A549 (cell line): ENCODE results near the gene KCNQ1OT1. TPM values are rescaled to one million over a fixed set of nuclear protein-coding genes. Genes with fewer than 3 reads are reported as not detected.

Experiments used
- ATAC-seq, 2 experiments: fragments of 200-7000 bp in 1 of 2; fragments of >200 bp in 1 of 2; cut with Nextera tagmentation in 1 of 2; cut with Tn5 transposase in 1 of 2; 3 replicates each; pipeline versions ENCODE4 v1.8.0 to v1.9.1; 2018 to 2020; ENCODE audit warnings: mild to moderate bottlenecking in 1 of 2, moderate library complexity in 1 of 2
- CTCF ChIA-PET: fragments of 300-600 bp; sonication (Branson Sonifier 250); formaldehyde crosslinking; extraction: SDS; loops from one replicate; lab custom pipeline; 2021; ENCODE audit warnings: antibody characterized with exemption, inconsistent platforms; lab: Yijun Ruan, JAX
- POLR2A ChIA-PET: fragments of 350-600 bp; formaldehyde crosslinking; extraction: SDS; loops from one replicate; lab custom pipeline; 2021; ENCODE audit warnings: antibody characterized with exemption, inconsistent platforms; lab: Yijun Ruan, JAX
- DNase-seq, 2 experiments: peaks; one replicate each; pipeline versions ENCODE4 v3.0.0 to v3.0.0-alpha.2; 2011 to 2016; ENCODE audit warnings: low read depth in 1 of 2, low spot score in 1 of 2
- FAIRE-seq: peaks from 2 replicates; lab custom pipeline; 2011; peaks lifted over from hg19 to GRCh38; lab: Jason Lieb, UNC
- H3K27ac ChIP-seq, 2 experiments: fragments of >200 bp; sonication (Bioruptor Twin); formaldehyde crosslinking; 3 replicates each; pipeline ENCODE4 v1.5.1; 2016 to 2017
- H3K4me1 ChIP-seq: fragments of >200 bp; sonication (Bioruptor Twin); formaldehyde crosslinking; 3 replicates; pipeline ENCODE4 v1.6.1; 2016
- H3K4me2 ChIP-seq: fragments of >200 bp; sonication (Bioruptor Twin); formaldehyde crosslinking; 3 replicates; pipeline ENCODE4 v1.6.1; 2016
- H3K4me3 ChIP-seq: fragments of >200 bp; sonication (Bioruptor Twin); formaldehyde crosslinking; 3 replicates; pipeline ENCODE4 v1.5.1; 2016
- H3K9me3 ChIP-seq: fragments of >200 bp; sonication (Bioruptor Twin); formaldehyde crosslinking; 3 replicates; pipeline ENCODE4 v1.6.1; 2016
- CBX8 ChIP-seq: fragments of 200-600 bp; sonication (generic); IDR thresholded peaks from 2 replicates; pipeline ENCODE4 v1.6.1; 2016
- EHF ChIP-seq: fragments of 250-450 bp; sonication (Bioruptor Pico); IDR thresholded peaks from 2 replicates; pipeline ENCODE4 v1.5.0; 2020; ENCODE audit warnings: mild to moderate bottlenecking
- EHMT2 ChIP-seq: fragments of 200-600 bp; sonication (generic); IDR thresholded peaks from 2 replicates; pipeline ENCODE4 v1.6.1; 2016; ENCODE audit warnings: antibody characterized with exemption, low read depth, mild to moderate bottlenecking, moderate library complexity
- ESRRA ChIP-seq: fragments of 150-350 bp; IDR thresholded peaks from 2 replicates; pipeline ENCODE4 v1.6.1; 2014; ENCODE audit warnings: mild to moderate bottlenecking, low read length, borderline replicate concordance
- FOSB ChIP-seq: fragments of 250-450 bp; sonication (Bioruptor Pico); IDR thresholded peaks from 2 replicates; pipeline ENCODE4 v1.5.0; 2020; ENCODE audit warnings: mild to moderate bottlenecking, moderate library complexity
- GATA3 ChIP-seq: IDR thresholded peaks from 2 replicates; pipeline ENCODE4 v1.6.1; 2012; ENCODE audit warnings: borderline replicate concordance
- HDAC2 ChIP-seq: fragments of 200-600 bp; sonication (generic); IDR thresholded peaks from 2 replicates; pipeline ENCODE4 v1.6.1; 2016
- HEYL ChIP-seq: fragments of 250-450 bp; sonication (Bioruptor Pico); IDR thresholded peaks from 2 replicates; pipeline ENCODE4 v1.8.0; 2021; ENCODE audit warnings: mild to moderate bottlenecking, moderate library complexity
- HOXB5 ChIP-seq: fragments of 250-450 bp; sonication (Bioruptor Pico); IDR thresholded peaks from 2 replicates; pipeline ENCODE4 v1.5.0; 2020; ENCODE audit warnings: mild to moderate bottlenecking, moderate library complexity
- JUN ChIP-seq, 2 experiments: fragments of >200 bp; sonication (Bioruptor Twin); formaldehyde crosslinking; IDR thresholded peaks; 2 replicates in 1 of 2; 3 replicates in 1 of 2; pipeline ENCODE4 v1.6.1; 2016 to 2017
- MAFK ChIP-seq: fragments of 450-650 bp; IDR thresholded peaks from 2 replicates; pipeline ENCODE4 v1.6.1; 2014; ENCODE audit not compliant: partially characterized antibody
- MAZ ChIP-seq: fragments of 150-350 bp; IDR thresholded peaks from 2 replicates; pipeline ENCODE4 v1.6.1; 2014; ENCODE audit warnings: antibody characterized with exemption, low read depth, low read length, borderline replicate concordance
- PHF8 ChIP-seq: fragments of 200-600 bp; sonication (generic); IDR thresholded peaks from 2 replicates; pipeline ENCODE4 v1.6.1; 2016; ENCODE audit warnings: low read depth, mild to moderate bottlenecking, antibody characterized with exemption, moderate library complexity, borderline replicate concordance
- POLR2A ChIP-seq: IDR thresholded peaks from 2 replicates; pipeline ENCODE4 v1.6.1; 2012; ENCODE audit warnings: mild to moderate bottlenecking, low read length
- RAD21 ChIP-seq, 2 experiments: fragments of >200 bp in 1 of 2; sonication (Bioruptor Twin) in 1 of 2; formaldehyde crosslinking in 1 of 2; IDR thresholded peaks in 1 of 2; conservative IDR thresholded peaks in 1 of 2; 2 replicates in 1 of 2; 3 replicates in 1 of 2; pipeline ENCODE4 v1.6.1; 2012 to 2018; ENCODE audit warnings: inconsistent platforms in 1 of 2
- RFX5 ChIP-seq: fragments of 450-650 bp; IDR thresholded peaks from 2 replicates; pipeline ENCODE4 v1.7.1; 2014; ENCODE audit warnings: antibody characterized with exemption, mild to moderate bottlenecking, moderate library complexity
- RNF2 ChIP-seq: fragments of 200-600 bp; sonication (generic); IDR thresholded peaks from 2 replicates; pipeline ENCODE4 v1.6.1; 2016; ENCODE audit warnings: low read depth, mild to moderate bottlenecking, antibody characterized with exemption, moderate library complexity, borderline replicate concordance
- SMC3 ChIP-seq: fragments of >200 bp; sonication (Bioruptor Twin); formaldehyde crosslinking; IDR thresholded peaks from 3 replicates; pipeline ENCODE4 v1.6.1; 2018; ENCODE audit warnings: inconsistent platforms
- SREBF2 ChIP-seq: fragments of 450-650 bp; IDR thresholded peaks from 2 replicates; pipeline ENCODE4 v1.6.1; 2014; ENCODE audit warnings: mild to moderate bottlenecking, moderate library complexity
- TP53 ChIP-seq: fragments of 250-450 bp; sonication (Bioruptor Pico); IDR thresholded peaks from 2 replicates; pipeline ENCODE4 v1.5.0; 2021; ENCODE audit warnings: mild to moderate bottlenecking, moderate library complexity
- WGBS: methylation state at CpG from one replicate; pipeline ENCODE4 v1.1.6; 2017; ENCODE audit errors: missing lambda C conversion rate; 5-methylcytosine and 5-hydroxymethylcytosine counted together
- polyA minus RNA-seq: library from RNA; depleted of rRNA, polyadenylated mRNA; stranded (reverse); fragments of >200 nt; gene quantifications from 2 replicates; pipeline ENCODE4 v1.2.3, GENCODE V29; 2011; rRNA and poly(A)+ RNA removed
- polyA plus RNA-seq, 4 experiments: library from polyadenylated mRNA; depleted of rRNA in 3 of 4; stranded (reverse); fragments of >200 nt; fragmentation: RNase III in 1 of 4; extraction: RNeasy Plus Mini Kit Qiagen cat#74134 plus additional on column Dnase treatment in 1 of 4; gene quantifications; 2 replicates in 3 of 4; 3 replicates in 1 of 4; pipeline ENCODE4 v1.2.3, GENCODE V29; 2011 to 2017
- TF ChIP-seq, protein P1 (sequence below): fragments of >200 bp; sonication (Bioruptor Twin); formaldehyde crosslinking; IDR thresholded peaks from 3 replicates; pipeline ENCODE4 v1.6.1; 2016
- TF ChIP-seq, protein P2 (sequence below): IDR thresholded peaks from 2 replicates; pipeline ENCODE4 v1.6.1; 2012; ENCODE audit warnings: low read depth, borderline replicate concordance
- TF ChIP-seq, protein P3 (sequence below): IDR thresholded peaks from 2 replicates; pipeline ENCODE4 v1.6.1; 2012
- TF ChIP-seq, protein P4 (sequence below): fragments of >200 bp; sonication (Bioruptor Twin); formaldehyde crosslinking; IDR thresholded peaks from 3 replicates; pipeline ENCODE4 v1.5.1; 2016

KCNQ1OT1 gene
- polyA plus RNA-seq (2011; rRNA removed) = 0.13 and 0.19 TPM in 2 replicates
- polyA plus RNA-seq (2012; cell fraction: cytosol; rRNA removed) = under 0.01 TPM in 2 replicates
- polyA plus RNA-seq (2012; cell fraction: nucleus; rRNA removed) = 0.13 and 0.22 TPM in 2 replicates
- polyA plus RNA-seq (2017; fragmentation: RNase III; extraction: RNeasy Plus Mini Kit Qiagen cat#74134 plus additional on column Dnase treatment) = 0.03 to 0.04 TPM (median 0.03 TPM) in 3 replicates
- 2.6 TPM in 2 replicates for polyA minus RNA-seq

DNA sequence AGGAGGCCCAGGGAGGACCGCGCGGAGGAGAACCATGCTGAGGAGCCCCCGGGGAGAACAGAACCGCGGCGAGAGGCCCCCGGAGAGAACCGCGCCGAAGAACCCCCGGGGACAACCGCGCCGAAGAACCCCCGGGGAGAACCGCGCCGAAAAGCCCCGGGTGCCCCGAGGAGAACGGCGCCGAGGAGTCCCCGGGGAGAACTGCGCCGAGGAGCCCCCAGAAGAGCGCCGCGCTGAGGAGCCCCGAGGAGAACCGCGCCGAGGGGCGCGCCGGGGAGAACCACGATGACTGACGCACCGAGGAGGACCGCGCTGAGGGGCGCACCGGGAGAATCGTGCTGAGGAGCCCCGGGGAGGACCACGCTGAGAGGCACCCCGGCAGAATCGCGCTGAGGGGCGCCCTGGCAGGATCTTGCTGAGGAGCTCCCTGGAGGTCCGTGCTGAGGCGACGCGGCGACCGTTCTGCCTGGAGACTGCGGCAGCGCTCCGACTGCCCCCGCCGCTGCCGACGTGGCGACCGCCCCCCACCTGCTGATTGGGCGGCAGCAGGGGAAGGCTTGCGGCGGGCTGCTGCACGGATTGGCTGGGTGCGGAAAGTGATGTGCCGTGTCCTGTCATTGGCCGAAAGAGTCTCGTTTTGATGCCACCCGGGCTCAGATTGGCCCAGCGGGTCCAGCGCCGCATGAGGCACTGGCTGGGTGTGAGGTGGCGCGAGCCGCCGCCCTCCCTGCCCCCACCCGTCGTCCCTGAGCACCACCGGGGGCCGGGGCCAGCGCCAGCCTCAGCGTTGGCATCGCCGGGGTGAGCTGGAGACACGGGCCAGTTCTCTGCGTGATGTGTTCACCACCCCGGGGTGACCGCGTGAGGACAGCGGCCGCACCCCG, at the start of gene KCNQ1OT1:
KCNQ1OT1 (minus strand) TSS at position 464 of the 884 bp plus-strand sequence.
- ChIA-PET POLR2A (interaction anchor here (0.6 to 1.3 kb wide), 5 partner anchors 16 to 299 kb away, joined by 3 to 9 read pairs (median 3); partner anchors contain the start of genes CDKN1C and TSSC4), CTCF (no interaction called here)
- no peaks in the 10 kb centered on the region for H3K9me3 ChIP-seq
- H3K27ac ChIP-seq = peak within 1 kb of the TSS; percentile 99
- H3K4me3 ChIP-seq = peak within 1 kb of the TSS; percentile 89
- peak; percentile 55 for TF ChIP-seq PHF8
- TF ChIP-seq GATA3 = no peak
- peak; percentile 99 for TF ChIP-seq POLR2A
- TF ChIP-seq HOXB5 (CRISPR knock-in tag) = no peak
- TF ChIP-seq, protein P1, sequence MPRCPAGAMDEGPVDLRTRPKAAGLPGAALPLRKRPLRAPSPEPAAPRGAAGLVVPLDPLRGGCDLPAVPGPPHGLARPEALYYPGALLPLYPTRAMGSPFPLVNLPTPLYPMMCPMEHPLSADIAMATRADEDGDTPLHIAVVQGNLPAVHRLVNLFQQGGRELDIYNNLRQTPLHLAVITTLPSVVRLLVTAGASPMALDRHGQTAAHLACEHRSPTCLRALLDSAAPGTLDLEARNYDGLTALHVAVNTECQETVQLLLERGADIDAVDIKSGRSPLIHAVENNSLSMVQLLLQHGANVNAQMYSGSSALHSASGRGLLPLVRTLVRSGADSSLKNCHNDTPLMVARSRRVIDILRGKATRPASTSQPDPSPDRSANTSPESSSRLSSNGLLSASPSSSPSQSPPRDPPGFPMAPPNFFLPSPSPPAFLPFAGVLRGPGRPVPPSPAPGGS = peak; percentile 87
- no peak for TF ChIP-seq ESRRA
- TF ChIP-seq, protein P2, sequence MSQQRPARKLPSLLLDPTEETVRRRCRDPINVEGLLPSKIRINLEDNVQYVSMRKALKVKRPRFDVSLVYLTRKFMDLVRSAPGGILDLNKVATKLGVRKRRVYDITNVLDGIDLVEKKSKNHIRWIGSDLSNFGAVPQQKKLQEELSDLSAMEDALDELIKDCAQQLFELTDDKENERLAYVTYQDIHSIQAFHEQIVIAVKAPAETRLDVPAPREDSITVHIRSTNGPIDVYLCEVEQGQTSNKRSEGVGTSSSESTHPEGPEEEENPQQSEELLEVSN = 0 out of 2 replicates have a peak, but pooled peaks have one; percentile 23
- TF ChIP-seq CBX8 = no peak
- peak; percentile 14; the same call in 1 of the 2 replicates for TF ChIP-seq SREBF2
- no peak for TF ChIP-seq EHF (CRISPR knock-in tag)
- TF ChIP-seq JUN (IDR thresholded peaks at IDR 0.05) = peak; percentile 0 to 61; a peak in 2 of 5 replicates
- TF ChIP-seq RAD21 (conservative IDR thresholded peaks at IDR 0.05 in 1 of 2, IDR thresholded peaks at IDR 0.05 in 1 of 2) = no peak
- TF ChIP-seq, protein P3, sequence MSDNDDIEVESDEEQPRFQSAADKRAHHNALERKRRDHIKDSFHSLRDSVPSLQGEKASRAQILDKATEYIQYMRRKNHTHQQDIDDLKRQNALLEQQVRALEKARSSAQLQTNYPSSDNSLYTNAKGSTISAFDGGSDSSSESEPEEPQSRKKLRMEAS = peak; percentile 71; the same call in 1 of the 2 replicates
- no peak for TF ChIP-seq SMC3
- TF ChIP-seq RFX5 = peak; percentile 91
- peak; percentile 85 for FAIRE-seq
- peak within 1 kb of the TSS; percentile 97 for H3K4me2 ChIP-seq
- peak; percentile 94 to 97 for ATAC-seq
- H3K4me1 ChIP-seq = peaks cover 16% of the 10 kb centered on the region; the same call in 2 of the 3 replicates
- DNase-seq = peak; percentile 95 to 98
- 59% methylated on average over 72 of the region's 98 CpGs for WGBS

DNA sequence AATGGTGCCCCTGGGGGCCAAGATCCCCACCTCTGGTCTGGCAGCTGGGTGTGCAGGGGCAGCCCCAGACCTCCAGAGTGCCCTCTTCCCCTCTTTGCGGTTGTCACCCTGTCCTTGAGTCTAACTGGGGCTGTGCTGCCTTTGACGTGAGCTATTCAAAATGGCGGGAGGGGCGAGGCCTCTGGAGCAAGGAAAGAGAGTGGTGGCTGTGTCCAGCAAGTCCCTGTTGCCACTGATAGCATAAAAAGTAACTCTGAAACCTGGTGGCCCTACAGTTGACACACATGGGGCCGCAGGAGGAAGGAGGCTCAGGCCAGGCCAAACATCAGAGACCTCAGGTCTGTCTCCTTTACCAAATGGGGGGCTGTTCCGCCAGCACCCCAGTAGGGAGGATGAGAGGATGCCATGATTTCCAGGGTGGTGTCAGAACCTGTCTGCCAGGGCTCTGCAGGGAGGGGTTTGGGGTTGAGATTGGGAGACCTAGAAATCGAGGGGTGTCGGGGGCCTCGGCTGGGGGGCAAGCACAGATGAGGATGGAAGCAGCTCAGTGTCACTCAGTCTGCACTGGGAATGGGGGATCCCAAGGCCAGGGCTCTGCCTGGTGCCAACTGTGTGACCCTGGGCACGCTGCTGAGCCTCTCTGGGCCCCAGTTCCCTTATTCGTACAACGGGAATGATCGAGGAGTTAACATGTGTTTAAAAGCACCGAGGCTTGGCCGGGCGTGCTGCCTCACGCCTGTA, 49.2 kb upstream of the KCNQ1OT1 start:
- Histone ChIP-seq H3K9me3 (no peaks in the 10 kb centered on the region; the same call in 2 of the 3 replicates), H3K4me3 (no peak overlapping the region), H3K4me1 (0 out of 3 replicates have a peak, but pooled peaks cover 5% of the 10 kb centered on the region), H3K4me2 (no peak overlapping the region), H3K27ac (no peak overlapping the region)
- TF ChIP-seq HDAC2 (no peak), HEYL (CRISPR knock-in tag) (no peak), RFX5 (no peak), TP53 (CRISPR knock-in tag) (no peak), SMC3 (no peak), RNF2 (no peak), EHMT2 (no peak), FOSB (CRISPR knock-in tag) (no peak), MAFK (no peak), MAZ (no peak), HOXB5 (CRISPR knock-in tag) (no peak)
- TF ChIP-seq, protein P4, sequence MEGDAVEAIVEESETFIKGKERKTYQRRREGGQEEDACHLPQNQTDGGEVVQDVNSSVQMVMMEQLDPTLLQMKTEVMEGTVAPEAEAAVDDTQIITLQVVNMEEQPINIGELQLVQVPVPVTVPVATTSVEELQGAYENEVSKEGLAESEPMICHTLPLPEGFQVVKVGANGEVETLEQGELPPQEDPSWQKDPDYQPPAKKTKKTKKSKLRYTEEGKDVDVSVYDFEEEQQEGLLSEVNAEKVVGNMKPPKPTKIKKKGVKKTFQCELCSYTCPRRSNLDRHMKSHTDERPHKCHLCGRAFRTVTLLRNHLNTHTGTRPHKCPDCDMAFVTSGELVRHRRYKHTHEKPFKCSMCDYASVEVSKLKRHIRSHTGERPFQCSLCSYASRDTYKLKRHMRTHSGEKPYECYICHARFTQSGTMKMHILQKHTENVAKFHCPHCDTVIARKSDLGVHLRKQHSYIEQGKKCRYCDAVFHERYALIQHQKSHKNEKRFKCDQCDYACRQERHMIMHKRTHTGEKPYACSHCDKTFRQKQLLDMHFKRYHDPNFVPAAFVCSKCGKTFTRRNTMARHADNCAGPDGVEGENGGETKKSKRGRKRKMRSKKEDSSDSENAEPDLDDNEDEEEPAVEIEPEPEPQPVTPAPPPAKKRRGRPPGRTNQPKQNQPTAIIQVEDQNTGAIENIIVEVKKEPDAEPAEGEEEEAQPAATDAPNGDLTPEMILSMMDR = no peak
- FAIRE-seq (no peak), ATAC-seq (no peak), DNase-seq (no peak)
- WGBS = 86% methylated on average over 15 of the region's 17 CpGs
- ChIA-PET CTCF (interaction anchor here (1.1 to 1.6 kb wide), 4 partner anchors 8 to 217 kb away, joined by 3 read pairs; no protein-coding TSS in a partner anchor), POLR2A (no interaction called here)
